Keratinocyte (primary cell): ENCODE measurements around the gene LRAT. TPM values are rescaled to one million over a fixed set of nuclear protein-coding genes. Genes with fewer than 3 reads are reported as not detected.
"Not testable (repeated sequence)": the region's sequence is repeated elsewhere in the genome, so short reads cannot be mapped to it uniquely, and the experiment has no call there.

Experiments used
- DNase-seq: peaks from one replicate; pipeline ENCODE4 v3.0.0-alpha.2; 2011; ENCODE audit warnings: low read depth, missing footprints, low spot score
- FAIRE-seq: peaks from 2 replicates; lab custom pipeline; 2011; peaks lifted over from hg19 to GRCh38; lab: Jason Lieb, UNC
- H2AFZ ChIP-seq: 2 replicates; pipeline ENCODE4 v1.6.0; 2012; ENCODE audit warnings: low read length, control low read depth, inconsistent platforms; ENCODE audit not compliant: control insufficient read depth
- H3K27ac ChIP-seq: 2 replicates; pipeline ENCODE4 v1.5.1; 2011; ENCODE audit warnings: low read length; ENCODE audit not compliant: control insufficient read depth, insufficient read depth
- H3K27me3 ChIP-seq: 3 replicates; pipeline ENCODE4 v1.6.0; 2011; ENCODE audit warnings: low read length; ENCODE audit not compliant: control insufficient read depth, insufficient read depth; ENCODE audit errors: extremely low read depth
- H3K36me3 ChIP-seq, 2 experiments: 2 replicates in 1 of 2; 3 replicates in 1 of 2; pipeline ENCODE4 v1.5.1; 2011; ENCODE audit warnings: low read length in 2 of 2, mild to moderate bottlenecking in 1 of 2; ENCODE audit not compliant: control insufficient read depth in 2 of 2, insufficient read depth in 2 of 2; ENCODE audit errors: extremely low read depth in 1 of 2
- H3K4me1 ChIP-seq: 3 replicates; pipeline ENCODE4 v1.5.1; 2011; ENCODE audit warnings: low read length; ENCODE audit not compliant: control insufficient read depth, insufficient read depth; ENCODE audit errors: extremely low read depth
- H3K4me2 ChIP-seq: 3 replicates; pipeline ENCODE4 v1.6.0; 2011; ENCODE audit warnings: low read depth, low read length; ENCODE audit not compliant: control insufficient read depth, insufficient read depth; ENCODE audit errors: extremely low read depth
- H3K4me3 ChIP-seq, 3 experiments: fragments of 200-600 bp in 1 of 3; sonication (generic) in 1 of 3; 2 replicates in 2 of 3; 3 replicates in 1 of 3; pipeline ENCODE4 v1.5.1; 2011 to 2016; ENCODE audit warnings: low read length in 3 of 3, mild to moderate bottlenecking in 3 of 3, control low read depth in 2 of 3, inconsistent platforms in 1 of 3, low read depth in 1 of 3, mixed read lengths in 1 of 3, mixed run types in 1 of 3, moderate library complexity in 1 of 3; ENCODE audit not compliant: control insufficient read depth in 2 of 3, insufficient read depth in 2 of 3; ENCODE audit errors: extremely low read depth in 1 of 3
- H3K79me2 ChIP-seq: 2 replicates; pipeline ENCODE4 v1.6.0; 2012; ENCODE audit warnings: low read length; ENCODE audit not compliant: control insufficient read depth, insufficient read depth
- H3K9ac ChIP-seq: 3 replicates; pipeline ENCODE4 v1.6.0; 2011; ENCODE audit warnings: low read length; ENCODE audit not compliant: control insufficient read depth, insufficient read depth; ENCODE audit errors: extremely low read depth
- H3K9me1 ChIP-seq: 3 replicates; pipeline ENCODE4 v1.6.0; 2011; ENCODE audit warnings: low read length; ENCODE audit not compliant: control insufficient read depth, insufficient read depth; ENCODE audit errors: extremely low read depth
- H3K9me3 ChIP-seq: 2 replicates; pipeline ENCODE4 v1.5.1; 2012; ENCODE audit warnings: low read depth, low read length; ENCODE audit not compliant: control insufficient read depth
- H4K20me1 ChIP-seq: 3 replicates; pipeline ENCODE4 v1.6.0; 2011; ENCODE audit warnings: low read length; ENCODE audit not compliant: control insufficient read depth, insufficient read depth; ENCODE audit errors: extremely low read depth
- EZH2 ChIP-seq: IDR thresholded peaks from one replicate; pipeline ENCODE4 v1.6.1; 2012; ENCODE audit warnings: inconsistent platforms, mild to moderate bottlenecking, low read length, moderate library complexity
- dilution Hi-C: fragments of 300-500 bp; cut with MboI; formaldehyde crosslinking; loops from one replicate; pipeline ENCODE4 v1.7.0; 2020; ENCODE audit warnings: low sequenced_read_pairs; ENCODE audit not compliant: extremely low pct_ligation_motif_present
- polyA plus RNA-seq, 5 experiments: library from polyadenylated mRNA; depleted of rRNA in 3 of 5; stranded (reverse) in 3 of 5; stranded (forward) in 1 of 5; unstranded in 1 of 5; fragments of >200 nt; gene quantifications; 1 replicate in 1 of 5; 2 replicates in 3 of 5; 3 replicates in 1 of 5; pipeline versions ENCODE4 v1.2.1 to v1.2.3, GENCODE V29; 2011 to 2012; ENCODE audit warnings: missing spikeins in 2 of 5, low read depth in 1 of 5, low replicate concordance in 1 of 5
- TF ChIP-seq, protein P1 (sequence below), 3 experiments: IDR thresholded peaks in 1 of 3; conservative IDR thresholded peaks in 1 of 3; optimal IDR thresholded peaks in 1 of 3; 2 replicates in 2 of 3; 3 replicates in 1 of 3; pipeline versions ENCODE3 to v1.5.1; 2011; ENCODE audit warnings: low read length in 3 of 3, mild to moderate bottlenecking in 3 of 3, moderate library complexity in 2 of 3, control low read depth in 1 of 3, inconsistent platforms in 1 of 3; ENCODE audit not compliant: insufficient read depth in 2 of 3; ENCODE audit errors: extremely low read depth in 1 of 3

The LRAT gene
- polyA plus RNA-seq, 1 donor (not counting 4 experiments of a cell fraction or from before 2014, with no cell fraction given), result 2.3 TPM

- peaks cover 45% of the 10 kb centered on the region for H3K4me1 ChIP-seq
- DNase-seq (peak; percentile 92), FAIRE-seq (peak; percentile 99)
- no peaks in the 10 kb centered on the region for H3K9me3 ChIP-seq
- no peak overlapping the region for H3K9ac ChIP-seq
- no peaks in the 10 kb centered on the region for H4K20me1 ChIP-seq
- no peak for TF ChIP-seq EZH2
- TF ChIP-seq, protein P1, sequence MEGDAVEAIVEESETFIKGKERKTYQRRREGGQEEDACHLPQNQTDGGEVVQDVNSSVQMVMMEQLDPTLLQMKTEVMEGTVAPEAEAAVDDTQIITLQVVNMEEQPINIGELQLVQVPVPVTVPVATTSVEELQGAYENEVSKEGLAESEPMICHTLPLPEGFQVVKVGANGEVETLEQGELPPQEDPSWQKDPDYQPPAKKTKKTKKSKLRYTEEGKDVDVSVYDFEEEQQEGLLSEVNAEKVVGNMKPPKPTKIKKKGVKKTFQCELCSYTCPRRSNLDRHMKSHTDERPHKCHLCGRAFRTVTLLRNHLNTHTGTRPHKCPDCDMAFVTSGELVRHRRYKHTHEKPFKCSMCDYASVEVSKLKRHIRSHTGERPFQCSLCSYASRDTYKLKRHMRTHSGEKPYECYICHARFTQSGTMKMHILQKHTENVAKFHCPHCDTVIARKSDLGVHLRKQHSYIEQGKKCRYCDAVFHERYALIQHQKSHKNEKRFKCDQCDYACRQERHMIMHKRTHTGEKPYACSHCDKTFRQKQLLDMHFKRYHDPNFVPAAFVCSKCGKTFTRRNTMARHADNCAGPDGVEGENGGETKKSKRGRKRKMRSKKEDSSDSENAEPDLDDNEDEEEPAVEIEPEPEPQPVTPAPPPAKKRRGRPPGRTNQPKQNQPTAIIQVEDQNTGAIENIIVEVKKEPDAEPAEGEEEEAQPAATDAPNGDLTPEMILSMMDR (optimal IDR thresholded peaks at IDR 0.05 in 1 of 3, IDR thresholded peaks at IDR 0.05 in 1 of 3, conservative IDR thresholded peaks at IDR 0.05 in 1 of 3; ENCODE audit: extremely low read depth in 1 of 3, insufficient read depth in 2 of 3, low read length in 3 of 3), result peak in 2 of 3 experiments; percentile 22 to 63
- H2AFZ ChIP-seq, result no peak overlapping the region
- dilution Hi-C loops, result no loop called here
- H3K27me3 ChIP-seq, result no peaks in the 10 kb centered on the region
- no peaks in the 10 kb centered on the region for H3K79me2 ChIP-seq
- H3K36me3 ChIP-seq, result no peaks in the 10 kb centered on the region
- peak overlapping the region; percentile 98 for H3K27ac ChIP-seq
- no peak overlapping the region for H3K4me3 ChIP-seq
- H3K9me1 ChIP-seq, result no peaks in the 10 kb centered on the region
- H3K4me2 ChIP-seq, result no peak overlapping the region
Observed at GRCh38 chr4:154722262-154722661, 21.5 kb upstream of the LRAT start.

GRCh38 chr4:154723601-154724000 lies 20.2 kb upstream of the LRAT start:
- H3K4me3 ChIP-seq, H2AFZ ChIP-seq, H3K9ac ChIP-seq, H3K9me3 ChIP-seq, FAIRE-seq, H3K27ac ChIP-seq, H4K20me1 ChIP-seq, H3K4me2 ChIP-seq, H3K36me3 ChIP-seq, H3K79me2 ChIP-seq, dilution Hi-C loops, H3K9me1 ChIP-seq, H3K27me3 ChIP-seq, DNase-seq: not testable (repeated sequence)
- H3K4me1 ChIP-seq, result peaks cover 40% of the 10 kb centered on the region

DNA sequence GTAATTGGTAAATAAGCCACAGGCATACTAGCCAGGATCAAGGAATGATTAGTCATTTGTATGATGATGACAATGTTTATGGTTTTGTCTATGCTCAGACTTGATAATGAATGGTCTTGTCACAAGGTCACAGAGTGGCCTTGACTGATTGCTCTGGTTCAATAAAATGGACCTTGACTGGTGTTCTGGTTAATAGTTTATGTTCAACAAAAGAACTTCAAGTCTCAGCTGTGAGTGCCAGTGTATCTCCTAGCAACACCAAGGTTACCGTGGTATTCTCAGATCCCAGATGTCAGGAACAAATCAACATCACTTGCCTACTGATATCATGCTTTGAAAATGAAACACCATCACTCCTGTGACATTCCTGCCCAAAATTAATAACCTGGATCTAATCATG lies 16.3 kb upstream of the LRAT start:
- DNase-seq, result no peak
- Histone ChIP-seq H3K4me1 (peaks cover 15% of the 10 kb centered on the region), H3K9me3 (no peaks in the 10 kb centered on the region), H3K79me2 (no peaks in the 10 kb centered on the region), H2AFZ (no peak overlapping the region), H3K9ac (no peak overlapping the region), H4K20me1 (no peaks in the 10 kb centered on the region), H3K4me2 (no peak overlapping the region), H3K4me3 (no peak overlapping the region), H3K36me3 (no peaks in the 10 kb centered on the region), H3K9me1 (no peaks in the 10 kb centered on the region), H3K27me3 (no peaks in the 10 kb centered on the region), H3K27ac (no peak overlapping the region)
- dilution Hi-C loops, result no loop called here
- TF ChIP-seq, protein P1 (optimal IDR thresholded peaks at IDR 0.05 in 1 of 3, IDR thresholded peaks at IDR 0.05 in 1 of 3, conservative IDR thresholded peaks at IDR 0.05 in 1 of 3; ENCODE audit: extremely low read depth in 1 of 3, insufficient read depth in 2 of 3, low read length in 3 of 3), result no peak
- TF ChIP-seq EZH2, result no peak
- peak; percentile 9 for FAIRE-seq
